T47D (cell line): Measurements from ENCODE around the gene PRR20D.
"Not testable (repeated sequence)": the region's sequence is repeated elsewhere in the genome, so short reads cannot be mapped to it uniquely, and the experiment has no call there.

Experiments used
- DNase-seq, 2 experiments: peaks; one replicate each; pipeline versions ENCODE4 v3.0.0 to v3.0.0-alpha.2; 2011 to 2012; ENCODE audit warnings: low read depth in 1 of 2, low spot score in 1 of 2
- JUND ChIP-seq: IDR thresholded peaks from 2 replicates; pipeline ENCODE4 v1.6.1; 2012; ENCODE audit warnings: low read depth
- in situ Hi-C: cut with HindIII; loops from 2 replicates; pipeline ENCODE4 v1.10.0; 2016; ENCODE audit warnings: low sequenced_read_pairs, low pct_unique_long_range_greater_than_20kb

PRR20D gene

DNA sequence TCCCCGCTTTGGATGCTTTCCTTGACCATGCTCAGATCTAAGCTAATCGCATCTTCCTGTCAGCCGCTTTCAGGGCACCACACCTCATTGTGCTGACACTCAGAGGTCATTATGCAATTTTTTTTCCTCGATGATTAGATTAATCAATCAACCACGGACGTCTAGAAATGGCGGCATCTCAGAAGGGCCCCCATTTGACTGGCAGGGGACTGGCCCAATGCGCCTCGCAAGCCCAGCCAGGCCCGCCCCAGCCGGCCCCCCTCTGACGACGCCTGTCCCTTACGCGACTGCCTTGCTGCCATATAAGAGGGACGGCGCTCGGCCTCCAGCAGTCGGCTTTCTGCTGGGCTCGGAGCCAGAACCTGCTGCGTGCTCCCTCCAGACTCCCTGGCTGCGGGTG, at the start of gene PRR20D:
Gene PRR20D (plus strand): TSS at position 301 of the 400 bp plus-strand sequence. CDS start 387 bp downstream, outside the sequence.
- in situ Hi-C loops, DNase-seq: not testable (repeated sequence)

DNA sequence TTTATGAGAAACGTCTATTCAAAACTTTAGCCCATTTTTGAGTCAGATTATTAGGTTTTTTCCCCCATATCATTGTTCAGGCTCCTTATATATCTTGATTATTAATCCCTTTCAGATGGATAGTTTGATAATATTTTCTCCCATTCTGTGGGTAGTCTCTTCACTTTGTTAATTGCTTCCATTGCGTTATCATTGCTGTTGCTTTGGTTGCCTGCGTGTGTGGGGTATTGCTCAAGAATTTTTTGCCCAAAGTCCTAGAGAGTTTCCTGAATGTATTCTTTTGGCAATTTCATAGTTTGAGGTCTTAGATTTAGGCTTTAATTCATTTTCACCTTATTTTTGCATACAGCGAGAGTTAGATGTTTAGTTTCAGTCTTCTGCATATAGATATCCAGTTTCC, 45.5 kb upstream of the PRR20D start:
- no peak for DNase-seq
- in situ Hi-C loops = no loop called here
- no peak for TF ChIP-seq JUND

DNA sequence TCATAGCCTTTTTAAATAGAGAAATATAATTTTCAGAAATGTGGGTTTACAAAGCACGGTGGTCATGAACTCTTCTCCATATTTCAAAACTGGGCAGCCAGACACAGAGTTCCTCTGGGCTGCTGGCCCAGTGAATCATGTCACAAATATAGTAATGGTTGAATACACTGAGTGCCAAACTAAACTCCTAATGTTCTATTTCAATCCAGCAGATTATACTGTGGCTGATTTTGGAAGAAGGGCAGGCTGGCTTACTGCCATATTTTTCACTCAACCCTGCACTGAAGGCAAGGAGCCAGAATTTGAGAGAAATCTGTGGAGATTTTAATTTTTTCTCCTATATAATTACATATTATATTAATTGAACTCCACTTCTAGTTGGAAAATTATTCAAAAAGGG, 36.8 kb upstream of the PRR20D start:
- in situ Hi-C loops = no loop called here
- DNase-seq = no peak
- TF ChIP-seq JUND = no peak

DNA sequence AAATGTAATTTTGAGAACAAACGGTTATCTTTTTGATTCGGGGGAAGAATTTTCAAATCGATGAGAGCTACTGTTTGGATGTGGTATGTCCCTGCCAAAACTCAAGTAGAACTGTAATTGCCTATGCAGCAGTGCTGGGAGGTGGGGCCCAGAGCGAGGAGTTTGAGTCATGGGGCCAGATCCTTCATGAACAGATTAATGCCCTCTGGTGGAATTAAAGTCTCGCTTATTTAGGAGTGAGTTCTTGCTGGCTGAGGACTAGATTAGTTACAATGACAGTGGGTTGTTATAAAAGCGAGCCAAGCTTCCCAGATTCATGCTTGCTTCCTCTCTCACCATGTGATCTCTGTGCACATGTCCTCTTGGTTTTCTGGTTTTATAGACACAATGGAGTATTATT, 31.5 kb upstream of the PRR20D start:
- no peak for TF ChIP-seq JUND
- in situ Hi-C loops = no loop called here
- DNase-seq = peak in 1 of 2 experiments; percentile 7

DNA sequence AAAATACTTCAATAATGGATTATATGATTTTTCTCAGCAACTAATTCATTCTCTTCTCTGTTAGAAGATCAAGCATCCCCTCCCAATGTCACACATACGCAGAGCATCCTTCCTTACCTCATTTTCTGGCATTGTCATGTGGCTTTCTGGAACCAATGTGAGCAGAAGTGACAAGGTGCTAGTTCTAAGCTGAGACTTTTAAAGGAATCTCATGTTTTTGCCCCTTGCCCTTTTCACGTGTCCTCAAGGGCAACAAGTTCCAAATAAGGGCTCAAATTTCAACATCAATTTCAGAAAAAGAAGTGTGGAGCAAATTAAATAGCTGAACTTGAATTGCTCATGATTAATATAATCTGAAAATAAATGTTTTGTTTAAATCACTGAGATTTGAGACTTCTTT, 24.3 kb upstream of the PRR20D start:
- in situ Hi-C loops = no loop called here
- DNase-seq = no peak
- no peak for TF ChIP-seq JUND

DNA sequence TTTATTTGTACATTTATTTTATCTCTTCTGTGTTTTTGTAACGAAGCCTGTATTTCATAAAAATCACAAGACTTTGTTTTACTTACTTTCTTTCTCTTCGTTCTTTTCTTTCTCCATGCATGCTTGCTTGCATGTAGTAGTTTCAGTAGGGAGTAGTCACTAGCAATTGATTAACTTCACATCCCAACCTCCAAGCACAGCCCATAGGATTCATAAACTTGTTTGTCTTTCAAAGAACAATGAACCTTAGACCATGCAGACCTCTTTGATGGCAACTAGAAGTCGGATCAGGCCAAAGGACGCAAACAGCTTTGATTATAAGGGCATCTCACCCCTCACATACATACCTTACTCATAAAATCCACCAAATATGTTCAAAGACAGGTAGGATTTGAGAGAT, 22.8 kb upstream of the PRR20D start:
- in situ Hi-C loops = no loop called here
- DNase-seq = no peak
- TF ChIP-seq JUND = no peak

DNA sequence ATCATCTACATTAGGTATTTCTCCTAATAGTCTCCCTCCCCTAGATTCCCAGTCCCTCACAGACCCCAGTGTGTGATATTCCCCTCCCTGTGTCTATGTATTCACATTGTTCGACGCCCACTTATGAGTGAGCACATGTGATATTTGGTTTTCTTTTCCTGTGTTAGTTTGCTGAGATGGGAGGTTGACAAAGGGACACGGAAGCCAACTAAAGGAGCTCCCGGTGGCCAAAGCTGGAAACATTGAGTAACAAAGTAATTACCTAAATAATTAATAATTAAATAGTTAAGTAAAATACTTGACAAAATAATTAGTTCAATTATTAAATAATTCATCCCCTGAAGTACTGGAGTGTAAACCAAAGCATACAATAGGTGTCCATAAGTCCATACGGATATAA, 21.4 kb upstream of the PRR20D start:
- in situ Hi-C loops = no loop called here
- TF ChIP-seq JUND = no peak
- no peak for DNase-seq

DNA sequence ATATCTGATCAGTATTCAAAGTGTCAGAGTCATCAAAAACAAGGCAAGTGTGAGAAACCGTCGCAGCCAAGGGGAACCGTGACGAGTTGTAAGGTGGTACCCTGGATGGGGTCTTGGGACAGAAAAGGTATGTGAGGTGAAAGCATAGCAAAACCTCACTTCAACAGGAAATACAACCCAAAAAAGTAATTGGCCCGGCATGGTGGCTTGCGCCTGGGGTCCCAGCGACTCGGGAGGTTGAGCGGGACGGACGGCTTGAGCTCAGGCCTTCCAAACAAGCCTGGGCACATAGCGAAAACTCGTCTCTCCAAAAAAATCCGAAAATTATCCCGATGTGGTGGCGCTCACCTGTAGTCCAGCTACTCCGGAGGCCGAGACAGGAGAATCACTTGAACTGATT, 20.7 kb upstream of the PRR20D start:
- DNase-seq, in situ Hi-C loops: not testable (repeated sequence)

DNA sequence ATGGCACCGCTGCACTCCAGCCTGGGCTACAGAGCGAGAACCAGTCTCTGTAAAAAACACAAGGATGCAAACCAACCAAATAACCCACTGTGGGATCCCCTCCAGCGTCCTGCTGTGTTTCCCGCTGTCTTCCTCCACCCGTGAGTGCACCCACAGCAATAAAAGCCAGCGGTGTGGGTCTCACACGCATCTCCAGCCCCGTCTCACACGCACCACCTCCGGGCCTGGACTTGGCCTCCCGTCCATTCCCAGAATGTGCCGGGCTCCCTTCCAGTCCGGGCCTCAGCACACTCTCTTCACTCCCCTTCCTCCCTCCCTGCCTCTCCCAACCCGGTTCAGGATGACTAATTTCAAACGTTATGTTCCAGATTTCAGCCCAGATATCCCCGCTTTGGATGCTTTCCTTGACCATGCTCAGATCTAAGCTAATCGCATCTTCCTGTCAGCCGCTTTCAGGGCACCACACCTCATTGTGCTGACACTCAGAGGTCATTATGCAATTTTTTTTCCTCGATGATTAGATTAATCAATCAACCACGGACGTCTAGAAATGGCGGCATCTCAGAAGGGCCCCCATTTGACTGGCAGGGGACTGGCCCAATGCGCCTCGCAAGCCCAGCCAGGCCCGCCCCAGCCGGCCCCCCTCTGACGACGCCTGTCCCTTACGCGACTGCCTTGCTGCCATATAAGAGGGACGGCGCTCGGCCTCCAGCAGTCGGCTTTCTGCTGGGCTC, 20.0 kb upstream of the PRR20D start, which contains the start of gene PRR20A:
Gene PRR20A (plus strand): TSS at position 684 of the 734 bp plus-strand sequence. CDS start 387 bp downstream, outside the sequence.
- in situ Hi-C loops, DNase-seq: not testable (repeated sequence)

DNA sequence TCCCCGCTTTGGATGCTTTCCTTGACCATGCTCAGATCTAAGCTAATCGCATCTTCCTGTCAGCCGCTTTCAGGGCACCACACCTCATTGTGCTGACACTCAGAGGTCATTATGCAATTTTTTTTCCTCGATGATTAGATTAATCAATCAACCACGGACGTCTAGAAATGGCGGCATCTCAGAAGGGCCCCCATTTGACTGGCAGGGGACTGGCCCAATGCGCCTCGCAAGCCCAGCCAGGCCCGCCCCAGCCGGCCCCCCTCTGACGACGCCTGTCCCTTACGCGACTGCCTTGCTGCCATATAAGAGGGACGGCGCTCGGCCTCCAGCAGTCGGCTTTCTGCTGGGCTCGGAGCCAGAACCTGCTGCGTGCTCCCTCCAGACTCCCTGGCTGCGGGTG, 13.2 kb upstream of the PRR20D start, which contains the start of gene PRR20B:
Gene PRR20B (plus strand): TSS at position 301 of the 400 bp plus-strand sequence. CDS start 387 bp downstream, outside the sequence.
- DNase-seq, in situ Hi-C loops: not testable (repeated sequence)

DNA sequence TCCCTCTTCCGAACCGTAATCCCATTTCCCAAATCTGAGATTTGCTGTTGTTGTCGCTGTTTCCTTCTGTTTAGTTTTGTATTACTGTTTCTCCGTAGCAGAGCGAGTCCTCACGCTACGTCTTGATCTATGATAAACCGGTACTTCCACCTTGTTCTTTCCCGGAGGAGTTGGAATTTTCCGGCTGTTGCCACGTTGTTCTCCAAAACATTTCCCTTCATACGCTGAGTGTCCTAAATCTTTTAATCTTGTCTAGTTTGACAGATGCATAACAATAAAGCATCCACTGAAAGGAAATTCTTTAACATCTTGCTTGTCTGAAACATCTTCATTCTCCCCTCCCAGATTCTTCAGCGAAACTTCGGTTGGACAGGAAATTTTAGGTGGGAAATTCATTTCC, 12.3 kb upstream of the PRR20D start:
- DNase-seq, in situ Hi-C loops: not testable (repeated sequence)

DNA sequence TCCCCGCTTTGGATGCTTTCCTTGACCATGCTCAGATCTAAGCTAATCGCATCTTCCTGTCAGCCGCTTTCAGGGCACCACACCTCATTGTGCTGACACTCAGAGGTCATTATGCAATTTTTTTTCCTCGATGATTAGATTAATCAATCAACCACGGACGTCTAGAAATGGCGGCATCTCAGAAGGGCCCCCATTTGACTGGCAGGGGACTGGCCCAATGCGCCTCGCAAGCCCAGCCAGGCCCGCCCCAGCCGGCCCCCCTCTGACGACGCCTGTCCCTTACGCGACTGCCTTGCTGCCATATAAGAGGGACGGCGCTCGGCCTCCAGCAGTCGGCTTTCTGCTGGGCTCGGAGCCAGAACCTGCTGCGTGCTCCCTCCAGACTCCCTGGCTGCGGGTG, 6.7 kb upstream of the PRR20D start, which contains the start of gene PRR20C:
Gene PRR20C (plus strand): TSS at position 301 of the 400 bp plus-strand sequence. CDS start 387 bp downstream, outside the sequence.
- DNase-seq, in situ Hi-C loops: not testable (repeated sequence)

DNA sequence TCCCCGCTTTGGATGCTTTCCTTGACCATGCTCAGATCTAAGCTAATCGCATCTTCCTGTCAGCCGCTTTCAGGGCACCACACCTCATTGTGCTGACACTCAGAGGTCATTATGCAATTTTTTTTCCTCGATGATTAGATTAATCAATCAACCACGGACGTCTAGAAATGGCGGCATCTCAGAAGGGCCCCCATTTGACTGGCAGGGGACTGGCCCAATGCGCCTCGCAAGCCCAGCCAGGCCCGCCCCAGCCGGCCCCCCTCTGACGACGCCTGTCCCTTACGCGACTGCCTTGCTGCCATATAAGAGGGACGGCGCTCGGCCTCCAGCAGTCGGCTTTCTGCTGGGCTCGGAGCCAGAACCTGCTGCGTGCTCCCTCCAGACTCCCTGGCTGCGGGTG, 6.5 kb downstream of the PRR20D start, which contains the start of gene PRR20E:
Gene PRR20E (plus strand): TSS at position 301 of the 400 bp plus-strand sequence. CDS start 387 bp downstream, outside the sequence.
- in situ Hi-C loops, DNase-seq: not testable (repeated sequence)

DNA sequence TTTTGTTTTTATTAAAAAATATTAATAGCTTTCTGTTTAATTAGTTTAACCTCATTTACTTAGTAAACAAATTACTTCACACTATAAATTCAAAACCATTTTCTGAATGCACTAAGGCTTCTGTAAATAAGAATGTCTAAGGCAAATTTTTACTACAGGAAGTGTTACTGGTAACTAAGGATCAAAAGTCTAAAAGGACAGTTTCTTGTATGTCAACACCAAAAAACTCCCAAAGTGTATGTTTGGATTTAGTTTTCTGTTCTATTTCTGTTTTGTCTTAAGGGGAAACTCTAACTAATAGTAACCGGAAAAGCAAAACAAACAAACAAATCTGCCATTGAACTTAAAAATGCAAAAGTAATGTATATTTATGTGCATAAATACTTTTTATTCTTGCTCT, 31.2 kb downstream of the PRR20D start:
- DNase-seq = no peak
- in situ Hi-C loops = no loop called here
- TF ChIP-seq JUND = no peak
